ENCODE results near the gene OR3A2.

DNA sequence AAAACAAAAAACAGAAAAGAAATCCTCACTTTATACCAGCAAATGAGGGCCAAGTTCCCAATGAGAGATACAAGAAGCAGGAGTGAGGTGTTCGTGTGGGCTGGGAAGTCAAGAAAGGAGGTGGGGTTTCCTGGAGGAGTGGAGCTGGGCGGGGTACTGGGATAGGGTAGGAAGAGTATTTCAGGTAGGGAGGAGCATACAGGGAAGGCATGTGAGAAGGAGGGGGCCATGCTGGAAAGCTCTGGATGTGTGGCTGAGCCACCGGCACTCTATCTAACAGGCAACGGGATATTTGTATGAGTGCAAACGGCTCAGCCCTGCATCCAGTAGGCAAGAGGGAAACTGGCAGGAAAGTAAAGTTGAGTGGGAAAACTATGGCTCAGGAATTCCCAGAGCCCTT lies 4.2 kb downstream of the OR3A2 start:
- TF ChIP-seq, protein P1, sequence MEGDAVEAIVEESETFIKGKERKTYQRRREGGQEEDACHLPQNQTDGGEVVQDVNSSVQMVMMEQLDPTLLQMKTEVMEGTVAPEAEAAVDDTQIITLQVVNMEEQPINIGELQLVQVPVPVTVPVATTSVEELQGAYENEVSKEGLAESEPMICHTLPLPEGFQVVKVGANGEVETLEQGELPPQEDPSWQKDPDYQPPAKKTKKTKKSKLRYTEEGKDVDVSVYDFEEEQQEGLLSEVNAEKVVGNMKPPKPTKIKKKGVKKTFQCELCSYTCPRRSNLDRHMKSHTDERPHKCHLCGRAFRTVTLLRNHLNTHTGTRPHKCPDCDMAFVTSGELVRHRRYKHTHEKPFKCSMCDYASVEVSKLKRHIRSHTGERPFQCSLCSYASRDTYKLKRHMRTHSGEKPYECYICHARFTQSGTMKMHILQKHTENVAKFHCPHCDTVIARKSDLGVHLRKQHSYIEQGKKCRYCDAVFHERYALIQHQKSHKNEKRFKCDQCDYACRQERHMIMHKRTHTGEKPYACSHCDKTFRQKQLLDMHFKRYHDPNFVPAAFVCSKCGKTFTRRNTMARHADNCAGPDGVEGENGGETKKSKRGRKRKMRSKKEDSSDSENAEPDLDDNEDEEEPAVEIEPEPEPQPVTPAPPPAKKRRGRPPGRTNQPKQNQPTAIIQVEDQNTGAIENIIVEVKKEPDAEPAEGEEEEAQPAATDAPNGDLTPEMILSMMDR (tag by site-specific recombination; IDR thresholded peaks at IDR 0.05) = no peak
- TF ChIP-seq ZBTB44 (tag by site-specific recombination; IDR thresholded peaks at IDR 0.05) (no peak), ZNF132 (tag by site-specific recombination; IDR thresholded peaks at IDR 0.05; ENCODE audit: borderline replicate concordance) (no peak), ZNF776 (tag by site-specific recombination; IDR thresholded peaks at IDR 0.05; ENCODE audit: borderline replicate concordance) (no peak), ZNF639 (tag by site-specific recombination; IDR thresholded peaks at IDR 0.05) (no peak), MYNN (tag by site-specific recombination; IDR thresholded peaks at IDR 0.05; ENCODE audit: borderline replicate concordance) (no peak), ZNF549 (tag by site-specific recombination; IDR thresholded peaks at IDR 0.05) (no peak), ZNF202 (tag by site-specific recombination; IDR thresholded peaks at IDR 0.05; ENCODE audit: borderline replicate concordance) (no peak), ATF2 (tag by site-specific recombination; IDR thresholded peaks at IDR 0.05; ENCODE audit: low read depth) (no peak), ZBTB11 (tag by site-specific recombination; conservative IDR thresholded peaks at IDR 0.05; ENCODE audit: low read depth) (no peak), ZNF133 (tag by site-specific recombination; IDR thresholded peaks at IDR 0.05) (no peak), ZNF292 (tag by site-specific recombination; IDR thresholded peaks at IDR 0.05; ENCODE audit: borderline replicate concordance, low read depth) (no peak), SP2 (tag by site-specific recombination; IDR thresholded peaks at IDR 0.05) (no peak), ZNF274 (IDR thresholded peaks at IDR 0.05; ENCODE audit: low read length) (no peak), ZNF274 (tag by site-specific recombination; IDR thresholded peaks at IDR 0.05; ENCODE audit: borderline replicate concordance) (no peak)

Data from HEK293 (cell line).